HG02884 (cell line): ENCODE results near the gene TMEM87B.
A peak's percentile ranks its signal among the peaks of the same experiment; 100 is the strongest.

Experiments
- ATAC-seq: cut with Tn5 transposase; IDR thresholded peaks from one replicate; pipeline ENCODE4 v1.9.1; 2021; ENCODE audit warnings: mild to moderate bottlenecking, moderate library complexity; ENCODE audit not compliant: unreplicated experiment

The TMEM87B gene

GRCh38 chr2:112054847-112055729 lies at the start of gene TMEM87B:
TMEM87B (plus strand) TSS chr2:112055269; CDS start chr2:112055592, 323 bp downstream.
- ATAC-seq, result peak; percentile 60

GRCh38 chr2:112005406-112006075 lies 49.5 kb upstream of the TMEM87B start:
- ATAC-seq, result no peak

- no peak for ATAC-seq
These were observed 49.0 kb upstream of the TMEM87B start for GRCh38 chr2:112006076-112006410.

GRCh38 chr2:112007493-112007892 lies 47.6 kb upstream of the TMEM87B start:
- ATAC-seq, result no peak

GRCh38 chr2:112008910-112009485 lies 46.1 kb upstream of the TMEM87B start:
- ATAC-seq, result no peak

GRCh38 chr2:112010751-112011150 lies 44.3 kb upstream of the TMEM87B start:
- no peak for ATAC-seq

- no peak for ATAC-seq
These were observed 42.5 kb upstream of the TMEM87B start for GRCh38 chr2:112012556-112012955.

GRCh38 chr2:112018846-112019245 lies 36.2 kb upstream of the TMEM87B start:
- no peak for ATAC-seq

- no peak for ATAC-seq
These were observed 35.5 kb upstream of the TMEM87B start for GRCh38 chr2:112019569-112019982.

GRCh38 chr2:112020561-112020960 lies 34.5 kb upstream of the TMEM87B start:
- ATAC-seq, result no peak

GRCh38 chr2:112021290-112021689 lies 33.8 kb upstream of the TMEM87B start:
- no peak for ATAC-seq

- no peak for ATAC-seq
These were observed 33.3 kb upstream of the TMEM87B start for GRCh38 chr2:112021781-112022231.

- no peak for ATAC-seq
These were observed 31.4 kb upstream of the TMEM87B start for GRCh38 chr2:112023707-112024106.

- no peak for ATAC-seq
These were observed 30.8 kb upstream of the TMEM87B start for GRCh38 chr2:112024231-112024630.

- no peak for ATAC-seq
These were observed 30.1 kb upstream of the TMEM87B start for GRCh38 chr2:112024896-112025491.

GRCh38 chr2:112026509-112026908 lies 28.6 kb upstream of the TMEM87B start:
- no peak for ATAC-seq

GRCh38 chr2:112027767-112028166 lies 27.3 kb upstream of the TMEM87B start:
- no peak for ATAC-seq

GRCh38 chr2:112029164-112029563 lies 25.9 kb upstream of the TMEM87B start:
- ATAC-seq, result no peak

- ATAC-seq, result no peak
These were observed 23.4 kb upstream of the TMEM87B start for GRCh38 chr2:112031473-112032223.

GRCh38 chr2:112032224-112032586 lies 22.9 kb upstream of the TMEM87B start:
- ATAC-seq, result no peak
